COLO668 (cell line): Measurements from ENCODE around the gene TMPRSS13.
A peak's percentile ranks its signal among the peaks of the same experiment; 100 is the strongest.

Source experiments
- DNase-seq: peaks from one replicate; lab custom pipeline; 2025; ENCODE audit not compliant: unreplicated experiment; lab: John Stamatoyannopoulos, UW

Gene TMPRSS13

GRCh38 chr11:117900121-117900648 lies 29.0 kb downstream of the TMPRSS13 start:
- no peak for DNase-seq

- DNase-seq, result no peak
Measured at GRCh38 chr11:117898059-117898458, 31.1 kb downstream of the TMPRSS13 start.

DNA sequence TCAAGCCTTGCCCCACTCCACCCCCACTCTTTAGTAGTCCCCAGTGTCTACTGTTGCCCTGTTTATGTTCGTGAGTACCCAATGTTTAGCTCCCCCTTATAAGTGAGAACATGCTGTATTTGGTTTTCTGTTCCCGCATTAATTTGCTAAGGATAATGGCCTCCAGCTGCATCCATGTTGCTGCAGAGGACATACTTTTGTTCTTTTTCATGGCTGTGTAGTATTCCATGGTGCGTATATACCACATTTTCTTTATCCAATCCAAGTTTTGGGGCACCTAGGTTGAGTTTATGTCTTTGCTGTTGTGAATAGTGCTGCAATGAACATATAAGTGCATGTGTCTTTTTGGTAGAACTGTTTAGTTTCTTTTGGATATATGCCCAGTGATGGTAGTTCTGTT lies 36.6 kb downstream of the TMPRSS13 start:
- DNase-seq, result no peak

DNA sequence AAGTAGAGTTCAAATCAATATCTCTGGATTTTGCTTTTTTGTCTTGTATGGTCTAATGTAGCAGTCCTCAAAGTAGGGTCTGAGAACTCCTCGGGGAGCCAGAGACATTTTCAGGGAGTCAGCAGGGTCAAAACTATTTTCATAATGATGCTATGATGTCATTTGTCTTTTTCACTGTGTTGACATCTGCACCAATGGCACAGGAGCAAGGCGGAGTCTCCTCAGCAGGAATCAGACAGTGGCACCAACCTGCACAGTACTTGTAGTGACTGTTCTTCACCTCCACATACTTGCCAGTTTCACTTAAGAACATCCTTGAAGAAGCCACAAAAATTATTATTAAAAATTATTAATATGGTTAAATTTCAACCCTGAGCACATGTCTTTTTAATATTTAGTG lies 37.8 kb downstream of the TMPRSS13 start:
- DNase-seq, result no peak

DNA sequence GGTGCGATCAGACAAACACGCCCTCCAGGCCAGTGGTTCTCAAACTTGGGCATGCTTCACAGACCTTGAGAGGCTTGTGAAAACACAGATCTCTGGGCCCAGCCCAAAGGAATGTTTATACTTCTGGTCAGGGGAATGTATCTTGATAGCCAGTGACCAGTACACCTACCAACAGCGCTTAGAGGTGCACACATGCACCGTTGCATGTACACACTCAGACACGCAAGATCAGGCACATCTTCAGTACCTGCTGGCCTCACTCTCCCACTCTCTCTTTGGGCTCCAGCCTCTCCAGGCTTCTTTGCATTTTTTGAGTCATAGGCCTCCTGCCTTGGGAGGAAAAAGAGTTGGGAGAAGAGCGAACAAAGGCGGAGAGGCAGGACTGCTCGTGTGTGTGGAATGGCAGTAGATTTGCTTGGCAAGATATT lies 41.0 kb downstream of the TMPRSS13 start:
- no peak for DNase-seq

DNA sequence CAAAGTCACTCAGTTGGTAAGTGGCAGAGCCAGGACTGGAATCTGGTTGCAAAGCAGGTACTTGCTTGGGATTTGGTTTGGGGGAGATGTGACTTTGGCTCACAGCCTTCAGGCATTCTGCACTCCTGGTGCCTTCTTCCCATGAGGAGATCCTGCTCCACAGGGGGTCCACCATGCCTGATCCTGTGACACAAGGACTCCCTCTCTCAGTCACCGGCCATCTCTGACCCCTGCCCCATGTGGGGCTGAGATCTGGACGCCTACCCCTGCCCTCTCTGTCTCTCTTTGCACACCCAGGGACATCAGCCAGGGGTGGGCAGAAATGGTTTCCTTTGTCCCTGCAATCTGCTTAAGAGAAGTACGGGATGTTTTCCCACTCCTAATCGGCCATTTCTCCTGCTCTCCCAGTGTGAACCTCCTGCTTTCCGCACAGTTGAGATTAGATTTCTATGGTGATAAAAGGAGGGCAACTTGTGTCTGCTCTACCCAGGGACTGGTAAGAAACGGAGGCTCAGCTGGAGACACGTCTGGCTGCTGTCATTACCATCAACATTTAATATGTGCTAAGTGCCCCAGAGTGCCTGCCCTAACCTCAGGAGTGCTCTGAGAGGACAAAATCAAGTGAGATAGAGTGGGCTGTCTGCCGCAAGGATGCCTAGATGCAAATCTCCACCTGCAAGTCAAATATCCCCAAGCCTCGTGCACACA lies 41.6 kb downstream of the TMPRSS13 start:
- DNase-seq, result no peak

- no peak for DNase-seq
Measured at GRCh38 chr11:117885777-117886176, 43.4 kb downstream of the TMPRSS13 start.

GRCh38 chr11:117884994-117885393 lies 44.2 kb downstream of the TMPRSS13 start:
- DNase-seq, result no peak

DNA sequence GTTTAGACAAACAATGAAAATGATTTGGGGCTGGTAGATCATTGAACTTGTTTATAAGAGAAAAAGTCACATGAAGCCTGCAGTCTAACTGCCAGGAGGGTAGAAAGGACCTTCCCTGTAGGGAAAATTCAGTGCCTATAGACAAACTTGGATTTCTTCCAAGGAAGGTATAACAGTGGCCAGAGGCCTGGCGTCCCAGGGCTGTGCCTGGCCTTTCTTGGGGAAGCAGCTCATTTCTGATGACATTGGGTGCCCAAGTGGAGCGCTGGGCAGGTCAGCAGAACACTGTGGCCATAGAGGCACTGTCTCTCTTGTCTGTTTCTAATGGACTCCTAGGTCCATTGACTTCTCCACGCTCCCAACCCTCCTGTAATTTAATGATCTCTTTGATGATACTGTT lies 46.1 kb downstream of the TMPRSS13 start:
- DNase-seq, result no peak

DNA sequence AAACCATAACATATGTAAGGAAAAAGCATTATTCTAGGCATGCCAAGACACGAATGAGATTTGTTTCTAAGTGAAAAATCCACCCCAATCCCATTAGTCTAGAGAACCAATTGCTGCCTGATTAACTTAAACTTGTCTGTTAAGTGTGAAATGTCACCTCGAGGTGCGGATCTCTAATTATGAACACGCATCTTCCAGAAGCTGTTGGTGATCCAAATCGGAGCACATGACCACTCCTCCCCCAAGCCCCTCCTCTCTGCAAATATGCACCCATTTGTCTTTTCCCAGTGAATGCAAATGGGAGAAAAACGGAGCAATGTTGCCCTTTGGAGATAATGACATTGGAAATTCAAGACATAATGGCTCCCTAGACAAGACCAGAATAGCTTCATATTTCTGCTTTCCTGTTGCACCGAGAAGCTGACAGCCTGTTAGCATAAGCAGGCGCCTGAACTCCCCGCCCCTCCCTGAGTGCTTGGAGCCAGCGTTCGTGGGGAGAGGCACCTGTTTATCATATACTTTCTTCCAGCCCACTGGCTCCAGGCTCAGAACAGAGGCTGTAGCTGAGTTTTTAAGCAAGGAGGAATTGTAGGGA lies 46.8 kb downstream of the TMPRSS13 start:
- no peak for DNase-seq

DNA sequence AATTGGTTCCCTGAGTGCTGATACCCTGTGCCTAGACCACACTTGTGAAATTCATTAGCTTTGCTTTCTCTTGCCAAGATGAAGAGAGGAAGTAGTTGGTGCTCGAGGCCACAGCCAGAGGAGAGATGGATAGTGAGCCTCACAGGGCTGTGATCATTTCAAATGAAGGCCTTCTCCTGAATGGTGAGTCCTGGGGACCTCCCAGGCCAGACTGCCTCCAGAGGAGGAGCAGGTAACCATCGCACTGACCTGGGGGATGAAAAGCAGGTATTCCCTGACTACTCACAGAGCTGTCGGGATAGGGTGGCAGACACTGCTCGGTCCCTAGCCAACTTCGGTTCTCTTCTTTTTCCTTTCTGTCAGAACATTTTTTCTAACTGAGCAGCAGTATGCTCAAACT lies 48.0 kb downstream of the TMPRSS13 start:
- no peak for DNase-seq

GRCh38 chr11:117879516-117880480 lies 49.4 kb downstream of the TMPRSS13 start:
- DNase-seq, result no peak

GRCh38 chr11:117878939-117879475 lies 50.2 kb downstream of the TMPRSS13 start:
- DNase-seq, result no peak

DNA sequence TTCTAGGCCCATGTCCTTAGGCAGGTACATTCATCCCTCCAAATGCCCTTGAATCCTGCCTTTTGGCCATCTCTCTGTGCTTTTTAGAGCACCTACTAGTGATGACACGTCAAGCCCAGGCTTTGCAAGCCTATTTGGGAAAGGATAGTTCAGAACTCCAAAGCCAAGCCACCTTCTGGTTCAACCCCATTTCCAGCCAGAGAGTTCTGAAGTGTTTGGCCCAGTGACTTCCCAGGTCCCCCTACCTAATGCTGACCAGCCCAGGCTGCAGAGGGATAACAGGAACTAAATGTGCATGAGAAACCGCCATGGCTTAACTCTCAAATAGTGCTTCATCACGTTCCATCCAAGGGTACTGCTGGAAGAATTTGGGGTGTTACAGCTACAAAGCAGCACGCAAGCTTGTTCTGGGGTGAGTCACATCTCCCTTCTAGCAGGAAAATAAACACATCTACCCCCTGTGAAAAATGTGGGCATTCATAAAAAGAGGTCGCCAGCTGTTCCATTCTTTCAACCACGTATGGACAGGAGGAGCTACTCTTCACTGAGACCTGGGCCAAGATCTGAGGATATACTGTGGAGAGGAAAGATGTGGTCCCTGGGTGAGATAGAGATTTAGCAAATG lies 50.8 kb downstream of the TMPRSS13 start:
- no peak for DNase-seq

DNA sequence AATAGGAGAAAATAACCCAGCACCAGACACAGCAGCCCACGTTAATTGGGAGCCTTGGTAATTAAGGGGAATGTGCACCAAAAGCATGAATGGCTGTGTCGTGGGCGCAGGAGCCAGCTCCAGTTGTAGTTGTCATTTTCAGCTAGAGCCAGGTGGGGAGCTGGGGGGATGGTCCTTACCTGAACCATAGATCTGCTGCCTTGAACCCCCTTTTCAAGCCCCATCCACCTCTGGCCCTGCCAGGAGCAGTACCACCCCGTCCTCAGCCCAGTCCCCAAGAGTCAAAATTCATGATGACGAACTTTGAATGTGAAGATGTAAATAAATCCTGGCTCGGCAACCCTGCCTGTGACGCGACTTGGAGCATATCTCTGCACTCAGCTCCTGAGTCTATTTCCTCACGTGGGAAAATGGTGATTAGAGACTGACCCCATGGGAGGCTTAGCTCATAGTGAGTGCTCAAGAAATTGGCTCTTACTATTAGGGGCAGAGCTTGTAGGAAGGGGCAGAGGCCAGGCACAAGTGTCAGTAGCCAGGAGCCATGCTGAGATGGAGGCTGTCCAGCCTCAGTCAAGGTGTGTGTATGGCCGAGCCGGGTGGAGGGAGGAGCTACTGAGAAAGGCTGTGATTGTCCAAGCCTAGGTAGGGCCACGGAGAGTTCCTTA lies 52.0 kb downstream of the TMPRSS13 start:
- DNase-seq, result no peak

GRCh38 chr11:117876341-117877119 lies 52.7 kb downstream of the TMPRSS13 start, which contains the start of gene FXYD6:
FXYD6 (minus strand) TSS chr11:117876658; CDS start chr11:117842776, 33,882 bp downstream.
- DNase-seq, result peak; percentile 26

DNA sequence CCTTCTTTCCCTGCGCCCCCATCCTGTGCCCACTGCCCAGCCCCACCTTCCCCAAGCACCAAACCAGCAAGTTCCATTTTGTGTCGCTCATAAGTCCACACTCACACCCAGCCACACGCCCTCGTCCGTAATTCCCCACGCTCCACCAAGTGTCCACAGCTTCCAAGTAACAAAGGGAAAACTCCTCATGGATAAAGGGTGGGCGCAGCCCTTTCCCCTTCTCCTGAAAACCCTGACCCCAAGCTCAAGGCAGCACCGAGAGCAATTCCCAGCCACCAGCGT lies 53.2 kb downstream of the TMPRSS13 start:
- DNase-seq, result no peak

GRCh38 chr11:117875382-117876058 lies 53.7 kb downstream of the TMPRSS13 start:
- DNase-seq, result peak; percentile 53

DNA sequence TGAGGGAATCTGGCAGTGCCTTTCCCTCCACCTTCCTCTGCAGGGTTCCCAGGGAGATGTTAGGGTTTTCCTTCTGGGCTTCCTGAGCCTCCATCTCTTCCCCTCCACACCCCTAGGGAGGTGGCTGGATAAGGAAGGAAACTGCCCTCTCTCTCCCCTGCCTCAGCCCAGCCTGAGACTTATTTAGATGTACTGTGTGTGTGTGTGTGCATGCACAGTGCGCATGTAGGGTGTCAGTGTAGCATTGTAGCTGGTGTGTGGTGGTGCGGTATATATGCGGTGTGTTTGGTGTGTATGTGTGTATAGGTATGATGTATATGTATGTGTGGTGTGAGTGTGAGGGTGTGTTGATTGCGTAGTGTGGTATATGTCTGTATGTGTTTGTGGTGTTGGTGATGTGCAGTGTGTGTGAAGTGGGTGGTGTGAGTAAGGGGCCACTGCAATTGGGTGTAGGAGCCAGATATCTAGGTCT lies 54.3 kb downstream of the TMPRSS13 start:
- no peak for DNase-seq
